H1 (cell line): ENCODE measurements around the gene DHRS12.

Source experiments
- BACH1 ChIP-seq: IDR thresholded peaks from 2 replicates; pipeline ENCODE4 v1.6.1; 2012; ENCODE audit warnings: low read length, improper control_type of control experiment
- CBX8 ChIP-seq: fragments of 300-800, 300-1000 bp; sonication (generic); IDR thresholded peaks from 2 replicates; pipeline ENCODE4 v1.7.1; 2016; ENCODE audit warnings: low read depth, low read length, borderline replicate concordance
- CEBPB ChIP-seq: IDR thresholded peaks from 2 replicates; pipeline ENCODE4 v1.6.1; 2012; ENCODE audit warnings: low read depth, low read length
- EZH2 ChIP-seq: fragments of 200-600 bp; sonication (generic); IDR thresholded peaks from 2 replicates; pipeline ENCODE4 v1.7.1; 2012; ENCODE audit warnings: low read depth, mild to moderate bottlenecking, moderate library complexity, low read length, inconsistent platforms; ENCODE audit not compliant: severe bottlenecking
- FOSL1 ChIP-seq: IDR thresholded peaks from 2 replicates; pipeline ENCODE4 v1.6.1; 2011; ENCODE audit warnings: mild to moderate bottlenecking, low read depth, low read length, moderate library complexity; ENCODE audit not compliant: insufficient read depth
- POLR2A ChIP-seq, 2 experiments: IDR thresholded peaks; 1 replicate in 1 of 2; 2 replicates in 1 of 2; pipeline ENCODE4 v1.6.1; 2011; ENCODE audit warnings: low read depth in 2 of 2, low read length in 2 of 2, mild to moderate bottlenecking in 2 of 2; ENCODE audit errors: control extremely low read depth in 1 of 2
- TBP ChIP-seq: IDR thresholded peaks from 2 replicates; pipeline ENCODE4 v1.6.1; 2011; ENCODE audit warnings: low read depth, low read length, improper control_type of control experiment
- TF ChIP-seq, protein P1 (sequence below), 3 experiments: IDR thresholded peaks; 1 replicate in 2 of 3; 2 replicates in 1 of 3; pipeline versions ENCODE4 v1.5.1 to v1.6.1; 2011; ENCODE audit warnings: low read length in 3 of 3, mild to moderate bottlenecking in 3 of 3, inconsistent platforms in 2 of 3, low read depth in 1 of 3, moderate library complexity in 1 of 3; ENCODE audit not compliant: insufficient read depth in 1 of 3; ENCODE audit errors: control extremely low read depth in 1 of 3

DNA sequence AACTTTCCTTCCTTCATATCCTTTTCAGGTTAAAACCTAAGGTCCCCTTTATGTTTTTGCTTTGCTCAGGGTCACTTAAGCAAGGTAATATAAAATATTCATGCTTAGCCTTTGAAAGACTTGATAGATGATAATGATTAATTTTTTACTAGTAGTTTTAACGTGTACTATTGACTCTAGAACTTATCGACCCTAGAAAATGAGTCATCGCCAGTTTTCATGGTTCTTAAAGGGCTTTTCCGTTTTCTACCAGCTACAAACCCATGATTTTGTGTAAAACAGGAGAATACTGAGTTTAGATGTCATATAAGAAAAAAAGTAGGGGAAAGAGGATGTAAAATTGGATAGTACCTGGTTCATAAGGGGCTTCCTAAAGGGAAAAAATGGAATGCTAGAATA, 75.7 kb downstream of the DHRS12 start:
- TF ChIP-seq CEBPB (no peak), POLR2A (IDR thresholded peaks at IDR 0.05; ENCODE audit: control extremely low read depth in 1 of 2, low read depth in 2 of 2, low read length in 2 of 2) (no peak), EZH2 (no peak), CBX8 (no peak), BACH1 (no peak), TBP (no peak), FOSL1 (no peak)
- TF ChIP-seq, protein P1, sequence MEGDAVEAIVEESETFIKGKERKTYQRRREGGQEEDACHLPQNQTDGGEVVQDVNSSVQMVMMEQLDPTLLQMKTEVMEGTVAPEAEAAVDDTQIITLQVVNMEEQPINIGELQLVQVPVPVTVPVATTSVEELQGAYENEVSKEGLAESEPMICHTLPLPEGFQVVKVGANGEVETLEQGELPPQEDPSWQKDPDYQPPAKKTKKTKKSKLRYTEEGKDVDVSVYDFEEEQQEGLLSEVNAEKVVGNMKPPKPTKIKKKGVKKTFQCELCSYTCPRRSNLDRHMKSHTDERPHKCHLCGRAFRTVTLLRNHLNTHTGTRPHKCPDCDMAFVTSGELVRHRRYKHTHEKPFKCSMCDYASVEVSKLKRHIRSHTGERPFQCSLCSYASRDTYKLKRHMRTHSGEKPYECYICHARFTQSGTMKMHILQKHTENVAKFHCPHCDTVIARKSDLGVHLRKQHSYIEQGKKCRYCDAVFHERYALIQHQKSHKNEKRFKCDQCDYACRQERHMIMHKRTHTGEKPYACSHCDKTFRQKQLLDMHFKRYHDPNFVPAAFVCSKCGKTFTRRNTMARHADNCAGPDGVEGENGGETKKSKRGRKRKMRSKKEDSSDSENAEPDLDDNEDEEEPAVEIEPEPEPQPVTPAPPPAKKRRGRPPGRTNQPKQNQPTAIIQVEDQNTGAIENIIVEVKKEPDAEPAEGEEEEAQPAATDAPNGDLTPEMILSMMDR (IDR thresholded peaks at IDR 0.05; ENCODE audit: control extremely low read depth in 1 of 3, insufficient read depth in 1 of 3, low read depth in 1 of 3, low read length in 3 of 3): no peak
